SK-N-SH treated with all-trans-retinoic acid at 6 μM for 48 hours (cell line): ENCODE measurements around the gene TMEM94.

Experiments used
- ARNTL ChIP-seq: fragments of 450-650 bp; formaldehyde crosslinking; IDR thresholded peaks from 2 replicates; pipeline ENCODE4 v1.5.0; 2020; ENCODE audit warnings: low read depth, mild to moderate bottlenecking, moderate library complexity, borderline replicate concordance
- BACH2 ChIP-seq: fragments of 250-450 bp; sonication (Bioruptor Pico); IDR thresholded peaks from 2 replicates; pipeline ENCODE4 v1.9.0; 2021; ENCODE audit warnings: mild to moderate bottlenecking, borderline replicate concordance
- CREB5 ChIP-seq: fragments of 250-450 bp; sonication (Bioruptor Pico); IDR thresholded peaks from 2 replicates; pipeline ENCODE4 v1.5.1; 2020; ENCODE audit warnings: low read depth, mild to moderate bottlenecking, moderate library complexity
- CSDC2 ChIP-seq: fragments of 250-450 bp; sonication (Bioruptor Pico); IDR thresholded peaks from 2 replicates; pipeline ENCODE4 v1.5.0; 2020; ENCODE audit warnings: mild to moderate bottlenecking, moderate library complexity
- PATZ1 ChIP-seq: fragments of 250-450 bp; sonication (Bioruptor Pico); IDR thresholded peaks from 2 replicates; pipeline ENCODE4 v1.8.0; 2020; ENCODE audit warnings: mild to moderate bottlenecking, moderate library complexity, borderline replicate concordance
- RARB ChIP-seq: fragments of 250-450 bp; sonication (Bioruptor Pico); IDR thresholded peaks from 2 replicates; pipeline ENCODE4 v1.8.0; 2021; ENCODE audit warnings: mild to moderate bottlenecking, moderate library complexity
- SNAI2 ChIP-seq: fragments of 250-450 bp; sonication (Bioruptor Pico); IDR thresholded peaks from 2 replicates; pipeline ENCODE4 v1.5.0; 2020; ENCODE audit warnings: mild to moderate bottlenecking, moderate library complexity
- ZFP30 ChIP-seq: fragments of 450-650 bp; formaldehyde crosslinking; IDR thresholded peaks from 2 replicates; pipeline ENCODE4 v1.5.0; 2022; ENCODE audit warnings: mild to moderate bottlenecking, moderate library complexity
- ZNF8 ChIP-seq: fragments of 450-650 bp; formaldehyde crosslinking; IDR thresholded peaks from 2 replicates; pipeline ENCODE4 v1.5.0; 2020; ENCODE audit warnings: mild to moderate bottlenecking, moderate library complexity

GRCh38 chr17:75490953-75491649, 34.7 kb downstream of the TMEM94 start:
- TF ChIP-seq BACH2: no peak
- no peak for TF ChIP-seq PATZ1 (CRISPR knock-in tag)
- TF ChIP-seq CSDC2 (CRISPR knock-in tag): no peak
- no peak for TF ChIP-seq RARB
- TF ChIP-seq ARNTL: no peak
- TF ChIP-seq ZFP30 (CRISPR knock-in tag): no peak
- no peak for TF ChIP-seq CREB5 (CRISPR knock-in tag)
- no peak for TF ChIP-seq SNAI2 (CRISPR knock-in tag)
- TF ChIP-seq ZNF8 (CRISPR knock-in tag): no peak
